ENCODE measurements around the gene PRMT9.

- TF ChIP-seq POLR2A (conservative IDR thresholded peaks at IDR 0.05) (no peak), ESRRA (IDR thresholded peaks at IDR 0.05; ENCODE audit: borderline replicate concordance, low read depth) (no peak), EZH2 (IDR thresholded peaks at IDR 0.05; ENCODE audit: borderline replicate concordance, low read depth, low read length) (no peak), RBM22 (IDR thresholded peaks at IDR 0.05; ENCODE audit: low read depth, low read length, poor library complexity, severe bottlenecking) (no peak), REST (IDR thresholded peaks at IDR 0.05; ENCODE audit: borderline replicate concordance) (no peak), REST (CRISPR knock-in tag; IDR thresholded peaks at IDR 0.05; ENCODE audit: low read depth) (no peak), CTCF (IDR thresholded peaks at IDR 0.05 in 2 of 3, conservative IDR thresholded peaks at IDR 0.05 in 1 of 3; ENCODE audit: insufficient read depth in 2 of 3, low read depth in 1 of 3, low read length in 3 of 3) (no peak), FOXA1 (IDR thresholded peaks at IDR 0.05; ENCODE audit: borderline replicate concordance) (no peak)
These were observed 73.3 kb downstream of the PRMT9 start for GRCh38 chr4:147610686-147611085.

Measured in K562 (cell line).